Smooth muscle cell (in vitro differentiated cells): Measurements from ENCODE around the gene LRRC75B. TPM values are rescaled to one million over a fixed set of nuclear protein-coding genes. Genes with fewer than 3 reads are reported as not detected.

ENCODE experiments used
- DNase-seq: peaks from one replicate; lab custom pipeline; 2025; ENCODE audit not compliant: unreplicated experiment; lab: John Stamatoyannopoulos, UW
- H2AFZ ChIP-seq: fragments of 200-600 bp; sonication (generic); 2 replicates; pipeline ENCODE4 v1.6.0; 2016; ENCODE audit warnings: antibody characterized with exemption, low read depth, mild to moderate bottlenecking
- H3F3A ChIP-seq: fragments of 200-600 bp; sonication (generic); 2 replicates; pipeline ENCODE4 v1.6.0; 2017; ENCODE audit warnings: antibody characterized with exemption, low read depth
- H3K27ac ChIP-seq: fragments of 200-600 bp; sonication (generic); 2 replicates; pipeline ENCODE4 v1.5.1; 2016; ENCODE audit warnings: low read depth, mild to moderate bottlenecking
- H3K27me3 ChIP-seq: fragments of 200-600 bp; sonication (generic); 2 replicates; pipeline ENCODE4 v1.6.1; 2016; ENCODE audit warnings: low read depth, mild to moderate bottlenecking
- H3K36me3 ChIP-seq: fragments of 200-600 bp; sonication (generic); 2 replicates; pipeline ENCODE4 v1.5.1; 2016; ENCODE audit warnings: low read depth
- H3K4me1 ChIP-seq: fragments of 200-600 bp; sonication (generic); 2 replicates; pipeline ENCODE4 v1.5.1; 2016; ENCODE audit warnings: low read depth
- H3K4me2 ChIP-seq: fragments of 200-600 bp; sonication (generic); 2 replicates; pipeline ENCODE4 v1.6.0; 2016; ENCODE audit warnings: mild to moderate bottlenecking
- H3K4me3 ChIP-seq: fragments of 200-600 bp; sonication (generic); 2 replicates; pipeline ENCODE4 v1.5.1; 2016; ENCODE audit warnings: mild to moderate bottlenecking
- H3K79me2 ChIP-seq: fragments of 200-600 bp; sonication (generic); 2 replicates; pipeline ENCODE4 v1.6.0; 2016; ENCODE audit warnings: low read depth, mild to moderate bottlenecking
- H3K9ac ChIP-seq: fragments of 200-600 bp; sonication (generic); 2 replicates; pipeline ENCODE4 v1.6.0; 2016; ENCODE audit warnings: low read depth
- H3K9me3 ChIP-seq: fragments of 200-600 bp; sonication (generic); replicated peaks from 2 replicates; pipeline ENCODE4 v1.5.1; 2016; ENCODE audit warnings: low read depth
- H4K20me1 ChIP-seq: fragments of 200-600 bp; sonication (generic); 2 replicates; pipeline ENCODE4 v1.6.0; 2016; ENCODE audit warnings: low read depth
- CTCF ChIP-seq: fragments of 200-600 bp; sonication (generic); IDR thresholded peaks from 2 replicates; pipeline ENCODE4 v1.5.1; 2017; ENCODE audit warnings: borderline replicate concordance, mild to moderate bottlenecking, antibody characterized with exemption; ENCODE audit not compliant: insufficient read depth, poor library complexity, severe bottlenecking
- WGBS: methylation state at CpG from one replicate; pipeline ENCODE4 v1.1.7; 2016; ENCODE audit warnings: low lambda C conversion rate; 5-methylcytosine and 5-hydroxymethylcytosine counted together
- polyA plus RNA-seq: library from polyadenylated mRNA; unstranded; fragments of >200 nt; fragmentation: Nextera tagmentation; extraction: Ambion mirVana; gene quantifications from 2 replicates; pipeline ENCODE4 v1.2.1, GENCODE V29; 2016
- total RNA-seq: library from RNA; depleted of rRNA; stranded (reverse); fragments of >200 nt; gene quantifications from 2 replicates; pipeline ENCODE4 v1.2.3, GENCODE V29; 2014

LRRC75B gene
- total and polyA plus RNA-seq, 2 experiments from 2014 or later = 14.1 to 33.5 TPM

GRCh38 chr22:24580276-24580675 is 12.6 kb downstream of the LRRC75B start:
- WGBS = 83% methylated on average over 2 of the region's 2 CpGs
- H3K27ac ChIP-seq = peak overlapping the region; percentile 87
- no peaks in the 10 kb centered on the region for H3K4me1 ChIP-seq
- H2AFZ ChIP-seq = no peak overlapping the region
- H4K20me1 ChIP-seq = no peaks in the 10 kb centered on the region
- no peaks in the 10 kb centered on the region for H3K27me3 ChIP-seq
- H3K79me2 ChIP-seq = no peaks in the 10 kb centered on the region
- no peak for DNase-seq
- H3K9ac ChIP-seq = peak overlapping the region; percentile 17
- H3K4me3 ChIP-seq = no peak overlapping the region
- TF ChIP-seq CTCF = no peak
- no peaks in the 10 kb centered on the region for H3K9me3 ChIP-seq
- H3K36me3 ChIP-seq = no peaks in the 10 kb centered on the region
- H3F3A ChIP-seq = peaks cover 28% of the 10 kb centered on the region
- H3K4me2 ChIP-seq = peak overlapping the region; percentile 47

DNA sequence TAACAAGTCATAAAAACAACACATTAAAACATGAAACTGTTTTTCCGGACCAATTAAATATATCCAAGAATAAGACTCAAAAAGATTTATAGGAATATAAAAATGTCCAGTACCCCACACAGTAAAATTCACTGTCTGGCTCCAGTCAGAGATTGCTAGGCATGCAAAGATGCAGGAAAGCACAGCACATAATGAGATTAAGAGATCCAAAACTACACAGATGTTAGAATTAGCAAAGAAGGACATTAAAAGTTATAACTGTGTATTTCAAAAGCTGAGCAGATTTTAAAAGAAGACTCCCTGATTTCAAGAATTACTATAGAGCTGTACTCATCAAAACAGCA is 13.6 kb downstream of the LRRC75B start:
- no peak overlapping the region for H3K4me3 ChIP-seq
- H3K27ac ChIP-seq = peak overlapping the region; percentile 87
- no peak for TF ChIP-seq CTCF
- H3K36me3 ChIP-seq = peaks cover 3% of the 10 kb centered on the region
- peak overlapping the region; percentile 17 for H3K9ac ChIP-seq
- DNase-seq = no peak
- H3K27me3 ChIP-seq = no peaks in the 10 kb centered on the region
- no peaks in the 10 kb centered on the region for H3K79me2 ChIP-seq
- no peaks in the 10 kb centered on the region for H3K9me3 ChIP-seq
- peaks cover 28% of the 10 kb centered on the region for H3F3A ChIP-seq
- peak overlapping the region; percentile 47 for H3K4me2 ChIP-seq
- WGBS = 67% methylated on average over 1 of the region's 1 CpG
- H4K20me1 ChIP-seq = no peaks in the 10 kb centered on the region
- H2AFZ ChIP-seq = no peak overlapping the region
- H3K4me1 ChIP-seq = no peaks in the 10 kb centered on the region

DNA sequence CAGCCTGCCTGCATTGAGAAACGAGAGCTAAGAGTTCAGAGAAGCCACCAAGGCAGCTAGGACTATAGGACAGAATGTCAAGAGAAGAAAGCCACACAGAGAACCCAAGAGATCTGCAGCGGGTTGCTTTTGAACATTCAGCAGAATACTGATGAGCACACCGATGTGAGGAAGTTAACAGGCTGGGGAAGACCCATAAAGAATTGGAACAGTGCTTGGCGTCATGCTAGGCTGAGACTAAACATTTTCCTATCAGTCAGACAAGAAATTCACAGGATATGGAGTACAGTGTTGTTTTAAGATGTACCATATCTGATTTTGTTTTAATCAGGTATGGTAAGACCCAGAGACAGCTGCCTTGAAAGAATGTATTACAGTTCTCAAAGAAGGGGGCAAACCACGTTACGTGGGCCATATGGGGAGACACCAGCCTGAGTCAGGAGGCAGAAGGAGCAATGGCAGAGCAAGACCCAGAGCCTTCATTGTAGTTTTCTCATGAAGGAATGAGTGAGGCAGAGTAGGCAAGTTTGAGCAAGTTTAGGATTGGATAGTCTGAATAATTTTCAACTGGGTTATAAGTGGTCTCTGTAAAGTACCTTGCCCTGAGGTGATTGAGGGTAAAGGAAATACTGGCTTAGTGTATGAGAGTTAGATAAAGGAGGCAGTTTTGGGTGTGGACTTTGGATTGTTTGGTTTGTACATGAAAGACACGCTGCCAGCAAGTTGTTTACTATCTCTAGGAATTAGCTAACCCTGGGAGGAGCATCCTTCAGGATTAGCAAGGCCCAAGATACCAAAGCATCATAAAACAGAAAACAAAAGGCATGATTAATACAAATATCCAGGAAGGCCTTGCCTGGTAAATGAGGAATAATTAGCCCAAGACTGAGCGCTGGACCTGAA is 14.3 kb downstream of the LRRC75B start:
- H3K4me1 ChIP-seq = no peaks in the 10 kb centered on the region
- H3F3A ChIP-seq = peaks cover 28% of the 10 kb centered on the region
- TF ChIP-seq CTCF = no peak
- no peak for DNase-seq
- H2AFZ ChIP-seq = no peak overlapping the region
- H3K4me3 ChIP-seq = no peak overlapping the region
- no peaks in the 10 kb centered on the region for H3K27me3 ChIP-seq
- WGBS = 43% methylated on average over 8 of the region's 8 CpGs
- H3K36me3 ChIP-seq = peaks cover 7% of the 10 kb centered on the region
- no peak overlapping the region for H3K9ac ChIP-seq
- no peaks in the 10 kb centered on the region for H3K9me3 ChIP-seq
- no peaks in the 10 kb centered on the region for H4K20me1 ChIP-seq
- H3K27ac ChIP-seq = peak overlapping the region; percentile 87
- peak overlapping the region; percentile 47 for H3K4me2 ChIP-seq
- no peaks in the 10 kb centered on the region for H3K79me2 ChIP-seq

DNA sequence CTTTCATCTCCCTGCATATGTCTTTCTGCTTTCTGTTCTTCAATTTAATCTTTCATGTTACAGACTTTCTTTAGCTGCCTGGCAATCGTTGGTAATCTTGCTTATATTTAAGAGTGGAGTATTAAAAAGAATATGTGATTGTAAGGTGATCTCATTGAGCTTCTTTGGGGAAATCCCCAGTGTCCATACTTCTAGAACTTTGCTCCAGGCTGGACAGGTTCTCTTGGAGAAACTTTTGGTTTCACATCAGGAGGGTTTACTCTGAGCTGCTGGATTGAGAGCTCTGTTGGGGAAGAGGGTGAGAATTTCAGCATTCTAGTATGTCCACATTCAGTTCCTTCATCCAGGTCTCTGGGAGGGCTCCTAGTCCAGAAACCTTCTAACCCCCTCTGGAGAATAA is 16.1 kb downstream of the LRRC75B start:
- Histone ChIP-seq H4K20me1 (no peaks in the 10 kb centered on the region), H3K4me2 (no peak overlapping the region), H3K4me3 (no peak overlapping the region), H3K9me3 (no peaks in the 10 kb centered on the region), H3K79me2 (no peaks in the 10 kb centered on the region), H3K4me1 (no peaks in the 10 kb centered on the region), H3F3A (peaks cover 28% of the 10 kb centered on the region), H3K36me3 (peaks cover 19% of the 10 kb centered on the region), H2AFZ (no peak overlapping the region), H3K9ac (no peak overlapping the region), H3K27me3 (no peaks in the 10 kb centered on the region), H3K27ac (no peak overlapping the region)
- 100% methylated on average over 1 of the region's 1 CpG for WGBS
- no peak for TF ChIP-seq CTCF
- DNase-seq = no peak
